GM19193 (cell line): ENCODE measurements around the gene MAN2C1.
A peak's percentile ranks its signal among the peaks of the same experiment; 100 is the strongest.

Experiments
- POLR2A ChIP-seq: IDR thresholded peaks from 4 replicates; pipeline ENCODE4 v1.6.1; 2011; ENCODE audit not compliant: insufficient read depth, insufficient read length; ENCODE audit errors: extremely low read depth

The MAN2C1 gene

GRCh38 chr15:75364881-75365280, 3.5 kb downstream of the MAN2C1 start:
- TF ChIP-seq POLR2A = no peak

GRCh38 chr15:75363786-75364185, 4.6 kb downstream of the MAN2C1 start:
- TF ChIP-seq POLR2A = no peak

GRCh38 chr15:75362642-75363249, 5.7 kb downstream of the MAN2C1 start:
- no peak for TF ChIP-seq POLR2A

GRCh38 chr15:75361989-75362641, 6.3 kb downstream of the MAN2C1 start:
- TF ChIP-seq POLR2A = no peak

- TF ChIP-seq POLR2A = no peak
Measured at GRCh38 chr15:75361361-75361988, 6.9 kb downstream of the MAN2C1 start.

GRCh38 chr15:75360856-75361255, 7.6 kb downstream of the MAN2C1 start:
- no peak for TF ChIP-seq POLR2A

GRCh38 chr15:75360391-75360790, 8.0 kb downstream of the MAN2C1 start:
- peak; percentile 6 for TF ChIP-seq POLR2A

- TF ChIP-seq POLR2A = no peak
Measured at GRCh38 chr15:75359537-75360250, 8.7 kb downstream of the MAN2C1 start.

GRCh38 chr15:75358771-75359536, 9.5 kb downstream of the MAN2C1 start:
- TF ChIP-seq POLR2A = no peak

- no peak for TF ChIP-seq POLR2A
Measured at GRCh38 chr15:75357976-75358673, 10.3 kb downstream of the MAN2C1 start.

GRCh38 chr15:75356517-75356916, 11.9 kb downstream of the MAN2C1 start:
- no peak for TF ChIP-seq POLR2A

GRCh38 chr15:75356006-75356405, 12.4 kb downstream of the MAN2C1 start:
- no peak for TF ChIP-seq POLR2A

GRCh38 chr15:75355369-75355768, 13.0 kb downstream of the MAN2C1 start:
- no peak for TF ChIP-seq POLR2A

- TF ChIP-seq POLR2A = no peak
Measured at GRCh38 chr15:75354454-75354853, 14.0 kb downstream of the MAN2C1 start.
